ENCODE measurements around the gene HS6ST2. TPM values are rescaled to one million over a fixed set of nuclear protein-coding genes. Genes with fewer than 3 reads are reported as not detected.

Gene HS6ST2
- total and polyA plus RNA-seq, 12 donors: 0.13 to 1.2 (median 0.26) TPM; not detected in 3

- ATAC-seq: no peak
- intact Hi-C loops (cut with DNase I): loop anchor here in 6 of 10 donors (5.0 to 10.0 kb wide), 3 partner anchors 298 to 303 kb away; no protein-coding TSS in a partner anchor
Observed at GRCh38 chrX:132594999-132595398, 363.4 kb downstream of the HS6ST2 start.

GRCh38 chrX:132594129-132594528, 364.3 kb downstream of the HS6ST2 start:
- Histone ChIP-seq H3K36me3 (no peaks in the 10 kb centered on the region), H3K27me3 (peaks cover 0 to 60% (median 0%) of the 10 kb centered on the region in 7 donors), H3K27ac (no peak overlapping the region), H3K4me1 (no peaks in the 10 kb centered on the region), H3K4me3 (no peak overlapping the region), H3K9me3 (no peaks in the 10 kb centered on the region)
- TF ChIP-seq CTCF (IDR thresholded peaks at IDR 0.05): no peak
- intact Hi-C loops (cut with DNase I): loop anchor here in 6 of 10 donors (5.0 to 10.0 kb wide), 3 partner anchors 297 to 302 kb away; no protein-coding TSS in a partner anchor
- ATAC-seq (no peak), DNase-seq (no peak)
- WGBS, 2 donors: 83 to 85% methylated on average over 5 of the region's 5 CpGs

More at GRCh38 chrX:132594999-132595398, 363.4 kb downstream of the HS6ST2 start:
- Histone ChIP-seq H3K4me1 (no peaks in the 10 kb centered on the region), H3K9me3 (no peaks in the 10 kb centered on the region), H3K4me3 (no peak overlapping the region), H3K27ac (no peak overlapping the region), H3K27me3 (peaks cover 0 to 61% (median 0%) of the 10 kb centered on the region in 7 donors), H3K36me3 (no peaks in the 10 kb centered on the region)
- no peak for TF ChIP-seq CTCF (IDR thresholded peaks at IDR 0.05)
- no peak for DNase-seq
- WGBS, 2 donors: 66 to 78% methylated on average over 3 of the region's 3 CpGs

- 13 to 15% methylated on average over 2 of the region's 2 CpGs for WGBS, 2 donors
- DNase-seq (no peak), ATAC-seq (no peak)
- Histone ChIP-seq H3K36me3 (no peaks in the 10 kb centered on the region), H3K9me3 (no peaks in the 10 kb centered on the region), H3K4me3 (no peak overlapping the region), H3K27ac (no peak overlapping the region), H3K4me1 (no peaks in the 10 kb centered on the region), H3K27me3 (peaks cover 0 to 57% (median 0%) of the 10 kb centered on the region in 7 donors)
- intact Hi-C loops (cut with DNase I): loop anchor here in 6 of 10 donors (5.0 to 10.0 kb wide), 3 partner anchors 296 to 301 kb away; no protein-coding TSS in a partner anchor
- TF ChIP-seq CTCF (IDR thresholded peaks at IDR 0.05): peak in 8 of 9 donors; percentile 9 to 50 (median 45)
Observed at GRCh38 chrX:132592880-132593279, 365.5 kb downstream of the HS6ST2 start.

GRCh38 chrX:132591719-132592275, 366.6 kb downstream of the HS6ST2 start:
- no peak for TF ChIP-seq CTCF (IDR thresholded peaks at IDR 0.05)
- WGBS, 2 donors: 85 to 90% methylated on average over 3 of the region's 3 CpGs

More at GRCh38 chrX:132591719-132592275, 366.6 kb downstream of the HS6ST2 start:
- Histone ChIP-seq H3K4me1 (no peaks in the 10 kb centered on the region), H3K27ac (no peak overlapping the region), H3K27me3 (peaks cover 0 to 54% (median 0%) of the 10 kb centered on the region in 7 donors), H3K9me3 (no peaks in the 10 kb centered on the region), H3K36me3 (no peaks in the 10 kb centered on the region), H3K4me3 (no peak overlapping the region)
- intact Hi-C loops (cut with DNase I): loop anchor here in 6 of 10 donors (5.0 to 10.0 kb wide), 3 partner anchors 294 to 299 kb away; no protein-coding TSS in a partner anchor
- DNase-seq (no peak), ATAC-seq (no peak)
